HEK293T (cell line): ENCODE measurements around the gene TRIM47.

Experiments
- ARNT ChIP-seq: fragments of 450-650 bp; IDR thresholded peaks from 2 replicates; pipeline ENCODE4 v1.6.1; 2017; ENCODE audit warnings: mild to moderate bottlenecking
- ELF4 ChIP-seq: fragments of 450-650 bp; IDR thresholded peaks from 2 replicates; pipeline ENCODE4 v1.6.1; 2017; ENCODE audit warnings: antibody characterized with exemption
- FOXA1 ChIP-seq: fragments of 450-650 bp; IDR thresholded peaks from 2 replicates; pipeline ENCODE4 v1.6.1; 2016; ENCODE audit warnings: mild to moderate bottlenecking
- FOXK2 ChIP-seq: fragments of 450-650 bp; IDR thresholded peaks from 2 replicates; pipeline ENCODE4 v1.6.1; 2016; ENCODE audit warnings: mild to moderate bottlenecking
- FOXM1 ChIP-seq: fragments of 450-650 bp; IDR thresholded peaks from 2 replicates; pipeline ENCODE4 v1.6.1; 2017; ENCODE audit warnings: mild to moderate bottlenecking, borderline replicate concordance
- L3MBTL2 ChIP-seq: fragments of 450-650 bp; conservative IDR thresholded peaks from 2 replicates; pipeline ENCODE4 v1.6.1; 2016; ENCODE audit warnings: mild to moderate bottlenecking
- NFRKB ChIP-seq: fragments of 450-650 bp; IDR thresholded peaks from 2 replicates; pipeline ENCODE4 v1.6.1; 2016; ENCODE audit warnings: mild to moderate bottlenecking, moderate library complexity
- PKNOX1 ChIP-seq: fragments of 450-650 bp; IDR thresholded peaks from 2 replicates; pipeline ENCODE4 v1.6.1; 2016
- SP1 ChIP-seq: fragments of 450-650 bp; IDR thresholded peaks from 2 replicates; pipeline ENCODE4 v1.6.1; 2017
- SUZ12 ChIP-seq: fragments of 450-650 bp; IDR thresholded peaks from 2 replicates; pipeline ENCODE4 v1.6.1; 2016; ENCODE audit warnings: mild to moderate bottlenecking
- ZNF384 ChIP-seq: fragments of 450-650 bp; IDR thresholded peaks from 2 replicates; pipeline ENCODE4 v1.6.1; 2016

DNA sequence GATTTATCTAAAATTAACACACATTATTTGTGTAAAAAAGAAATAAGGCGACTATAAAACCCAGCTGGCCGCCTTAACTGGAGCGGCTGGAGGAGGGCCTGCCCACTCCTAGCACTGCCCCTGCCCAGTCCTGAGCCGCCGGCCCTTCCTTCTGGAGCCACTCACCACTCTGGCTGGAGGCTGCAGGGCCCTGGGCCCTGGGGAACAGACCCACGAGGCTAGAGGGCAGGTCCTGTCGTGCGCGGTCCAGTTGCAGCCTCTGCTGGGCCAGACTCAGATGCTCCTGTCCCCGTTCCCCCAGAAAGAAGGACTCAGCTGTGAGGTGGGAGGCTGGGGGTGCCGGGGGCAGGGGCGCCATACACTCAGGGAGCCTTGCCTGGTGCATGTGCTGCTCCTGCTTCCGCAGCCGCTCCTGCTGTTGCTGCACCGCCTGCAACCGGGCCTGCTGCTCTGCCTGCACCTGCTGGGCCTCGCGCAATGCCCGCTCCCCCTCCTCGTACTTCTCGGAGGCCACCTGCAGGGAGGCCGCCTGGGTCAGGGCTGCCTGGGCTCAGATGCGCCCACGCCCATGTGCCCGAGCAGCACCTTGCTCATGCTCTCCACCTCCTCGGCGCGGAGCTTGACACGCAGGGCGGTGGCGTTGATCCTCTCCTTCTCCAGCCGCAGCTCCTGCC is 35.3 kb upstream of the TRIM47 start:
- TF ChIP-seq L3MBTL2 (no peak), ELF4 (no peak), FOXK2 (no peak), ARNT (no peak), SP1 (no peak), SUZ12 (no peak), FOXA1 (no peak), FOXM1 (no peak), NFRKB (no peak), PKNOX1 (no peak), ZNF384 (no peak)
